ENCODE data around the gene TRIM25. TPM values are rescaled to one million over a fixed set of nuclear protein-coding genes. Genes with fewer than 3 reads are reported as not detected.

The TRIM25 gene
- total RNA-seq, 1 experiment from 2014 or later, result 32.5 TPM

DNA sequence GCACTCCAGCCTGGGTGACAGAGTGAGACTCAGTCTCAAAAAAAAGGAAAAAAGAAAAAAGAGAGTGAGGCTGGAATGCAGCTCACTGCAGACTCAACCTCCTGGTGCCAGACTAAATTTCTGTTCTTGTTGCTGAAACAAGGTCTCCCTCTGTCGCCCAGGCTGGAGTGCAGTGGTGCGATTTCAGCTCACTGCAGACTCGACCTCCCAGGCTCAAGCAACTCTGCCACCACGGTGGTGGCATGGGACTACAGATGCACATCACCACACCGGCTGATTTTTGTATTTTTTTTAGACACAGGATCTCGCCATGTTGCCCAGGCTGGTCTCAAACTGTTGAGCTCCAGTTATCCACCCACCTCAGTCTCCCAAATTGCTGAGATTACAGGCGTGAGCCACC is 34.6 kb downstream of the TRIM25 start:
- no peak overlapping the region for H3K4me2 ChIP-seq (ENCODE audit: insufficient read depth, insufficient read length, low read length)
- Mint-ChIP-seq H3K36me3 (ENCODE audit: insufficient read depth in 1 of 3, low read depth in 3 of 3) (no peaks in the 10 kb centered on the region; a peak in 1 of 7 replicates), H3K27ac (no peak overlapping the region), H3K4me3 (no peak overlapping the region), H3K4me1 (no peaks in the 10 kb centered on the region), H3K9me3 (no peaks in the 10 kb centered on the region; a peak in 2 of 5 replicates), H3K27me3 (ENCODE audit: low read depth) (peaks cover 6% of the 10 kb centered on the region)
- no peaks in the 10 kb centered on the region for H4K20me1 ChIP-seq (ENCODE audit: control insufficient read depth, insufficient read depth, insufficient read length)
- WGBS (ENCODE audit: extremely low coverage, insufficient read length, low lambda C conversion rate), result no CpG with 5 or more reads among the region's 7 CpGs
- 0 out of 2 replicates have a peak, but pooled peaks cover 3% of the 10 kb centered on the region for H3K4me1 ChIP-seq (ENCODE audit: insufficient read depth, low read length)
- no peak overlapping the region for H3T11ph ChIP-seq (ENCODE audit: low read length)
- H2BK5ac ChIP-seq (ENCODE audit: insufficient read length, low read length), result no peak overlapping the region
- H2BK20ac ChIP-seq (ENCODE audit: low read depth, low read length, poor library complexity, severe bottlenecking), result no peak overlapping the region
- H3K4ac ChIP-seq (ENCODE audit: low read depth, low read length), result no peak overlapping the region
- no peaks in the 10 kb centered on the region for H3K27me3 ChIP-seq (ENCODE audit: insufficient read depth, low read length)
- H3K27ac ChIP-seq (ENCODE audit: insufficient read length, low read depth, low read length), result no peak overlapping the region
- H3K23ac ChIP-seq (ENCODE audit: insufficient read length, low read depth, low read length), result no peak overlapping the region
- no peak overlapping the region for H2AFZ ChIP-seq (ENCODE audit: low read length)
- DNase-seq, result no peak
- H2BK120ac ChIP-seq (ENCODE audit: low read depth, low read length, poor library complexity, severe bottlenecking), result no peak overlapping the region
- H2AK5ac ChIP-seq (ENCODE audit: insufficient read length, low read length), result no peak overlapping the region
- no peak overlapping the region for H4K8ac ChIP-seq (replicated peaks; ENCODE audit: insufficient read length, low read depth, low read length)
- no peak overlapping the region for H4K91ac ChIP-seq (ENCODE audit: insufficient read length, low read depth, low read length)
- H3K14ac ChIP-seq (ENCODE audit: insufficient read depth, low read length), result no peak overlapping the region
- H3K79me1 ChIP-seq (ENCODE audit: insufficient read depth, low read depth, low read length, poor library complexity, severe bottlenecking), result no peaks in the 10 kb centered on the region
- H3K23me2 ChIP-seq (ENCODE audit: insufficient read length, low read depth, low read length, poor library complexity, severe bottlenecking), result no peaks in the 10 kb centered on the region
- H3K9ac ChIP-seq (ENCODE audit: extremely low read depth, insufficient read length, low read length), result no peak overlapping the region
- H3K79me2 ChIP-seq (ENCODE audit: insufficient read depth, low read length), result no peaks in the 10 kb centered on the region
- H3K9me3 ChIP-seq (ENCODE audit: control insufficient read depth, low read depth, low read length), result no peaks in the 10 kb centered on the region
- no peak overlapping the region for H3K56ac ChIP-seq (ENCODE audit: insufficient read length, low read depth, low read length)
- TF ChIP-seq CTCF (conservative IDR thresholded peaks at IDR 0.05), result no peak
- no peak overlapping the region for H3K18ac ChIP-seq (ENCODE audit: insufficient read length, low read depth, low read length)
- no peak overlapping the region for H2BK15ac ChIP-seq (ENCODE audit: low read depth, low read length)
- no peak overlapping the region for H2BK12ac ChIP-seq (ENCODE audit: insufficient read length, low read depth, low read length)
- no peak overlapping the region for H4K5ac ChIP-seq (ENCODE audit: insufficient read length, low read depth, low read length)

All from H9 (cell line).